Measurements from ENCODE around the gene DLGAP4. TPM values are rescaled to one million over a fixed set of nuclear protein-coding genes. Genes with fewer than 3 reads are reported as not detected.

Gene DLGAP4
- total RNA-seq, 1 experiment from 2014 or later: 40.3 TPM

DNA sequence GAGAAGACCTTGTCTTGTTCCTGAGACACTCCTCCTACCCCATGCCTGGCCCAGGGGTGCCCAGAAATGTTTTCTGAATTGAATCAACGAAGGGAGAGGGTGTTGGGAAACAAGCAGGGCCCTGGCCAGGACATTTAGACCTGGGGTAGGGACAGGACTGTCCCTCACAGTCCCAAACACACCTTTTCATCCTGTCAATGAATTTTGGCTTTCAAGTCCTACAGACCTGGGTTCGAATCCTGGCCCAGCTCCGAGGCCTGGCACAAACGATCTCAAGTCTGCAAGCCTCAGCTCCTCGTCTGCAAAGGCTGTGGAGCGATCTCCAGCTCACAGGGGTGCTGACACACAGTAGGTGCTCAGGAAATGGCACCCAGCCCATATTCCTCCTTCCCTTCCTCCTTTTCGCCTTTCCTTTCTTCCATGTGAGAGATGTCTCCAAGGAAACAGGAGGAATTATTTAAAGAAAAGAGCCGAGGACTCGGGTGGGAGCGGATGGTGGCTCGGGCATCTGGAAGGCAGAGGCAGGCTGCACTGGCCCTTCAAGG is 7.3 kb upstream of the DLGAP4 start (continued):
- no peak for TF ChIP-seq EZH2phosphoT487 (IDR thresholded peaks at IDR 0.05; ENCODE audit: borderline replicate concordance)

DNA sequence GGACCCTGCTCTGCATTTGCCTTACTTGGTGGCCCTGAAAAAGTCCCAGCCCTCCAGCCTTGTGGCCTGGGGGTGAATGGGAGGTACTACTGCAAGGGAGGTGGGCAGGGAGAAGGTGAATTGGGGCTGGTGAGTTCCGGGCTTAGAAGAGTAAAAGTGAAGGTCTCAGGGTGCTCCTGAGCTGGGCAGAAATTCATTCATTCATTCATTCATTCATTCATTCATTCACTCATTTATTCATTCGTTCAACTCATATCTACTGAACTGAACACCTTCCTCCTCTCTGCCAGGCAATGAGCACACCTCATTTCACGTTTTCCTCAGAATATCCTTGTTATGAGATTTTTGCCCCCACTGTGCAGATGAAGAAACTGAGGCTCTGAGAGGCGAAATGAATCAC is 6.7 kb upstream of the DLGAP4 start:
- CTCF ChIA-PET: no interaction called here

DNA sequence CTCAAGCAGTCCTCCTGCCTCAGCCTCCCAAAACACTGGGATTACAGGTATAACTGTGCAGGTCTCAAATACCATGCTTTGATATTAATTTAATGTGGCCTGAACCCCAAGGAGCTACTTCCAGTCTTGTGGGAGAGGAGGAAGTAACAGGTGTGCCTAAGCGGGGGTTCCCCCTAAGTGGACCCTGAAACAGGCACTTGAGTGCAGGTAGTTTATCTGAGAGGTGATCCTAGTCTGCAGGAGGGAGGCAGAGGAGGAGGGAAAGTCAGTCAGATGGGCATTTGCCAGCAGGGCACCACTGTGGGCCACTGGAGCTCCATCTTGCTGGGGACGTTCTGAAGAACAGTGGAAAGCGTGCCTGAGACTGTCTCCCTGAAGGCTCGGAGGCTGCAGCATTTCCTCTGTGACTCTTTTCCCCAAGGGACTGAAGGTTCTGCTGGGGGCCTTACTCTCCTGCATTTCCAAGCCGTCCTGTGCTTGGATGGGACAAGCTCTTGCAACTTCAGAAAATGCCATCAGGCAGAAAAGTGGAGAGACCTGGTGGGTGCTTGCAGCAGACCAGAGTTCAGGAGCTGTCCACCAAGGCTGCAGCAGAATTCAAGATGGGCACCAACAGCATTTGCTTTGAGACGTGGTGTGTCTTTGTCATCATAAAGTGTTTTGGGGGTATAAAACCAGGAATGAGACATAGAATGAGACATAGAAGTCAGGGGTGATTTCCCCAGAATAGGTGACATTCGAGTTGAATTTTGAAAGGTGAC is 4.6 kb upstream of the DLGAP4 start:
- Histone ChIP-seq H3K4me3 (replicated peaks in 1 of 2; ENCODE audit: low read depth in 1 of 2, low read length in 2 of 2) (no peak overlapping the region), H2AFZ (ENCODE audit: low read depth, low read length, poor library complexity, severe bottlenecking) (no peak overlapping the region), H3K9ac (ENCODE audit: low read length) (no peak overlapping the region), H3K27me3 (ENCODE audit: insufficient read depth, low read length) (peaks cover 45% of the 10 kb centered on the region), H3K36me3 (ENCODE audit: control insufficient read depth in 1 of 2, insufficient read depth in 2 of 2, low read length in 2 of 2) (no peaks in the 10 kb centered on the region), H3K27ac (ENCODE audit: low read depth, low read length) (no peak overlapping the region), H3K4me1 (ENCODE audit: control insufficient read depth in 1 of 2, insufficient read depth in 2 of 2, low read length in 2 of 2) (no peaks in the 10 kb centered on the region), H3K4me2 (ENCODE audit: low read length) (no peak overlapping the region), H4K20me1 (ENCODE audit: insufficient read depth) (no peaks in the 10 kb centered on the region), H3K9me3 (ENCODE audit: control insufficient read depth in 1 of 2, insufficient read depth in 1 of 2, low read depth in 1 of 2, low read length in 2 of 2) (no peaks in the 10 kb centered on the region), H3K9me2 (ENCODE audit: insufficient read depth) (no peaks in the 10 kb centered on the region), H3K79me2 (ENCODE audit: insufficient read depth, low read length) (no peaks in the 10 kb centered on the region)
- intact Hi-C loops (cut with micrococcal nuclease): no loop called here
- no TSS peak for BruUV-seq (replicated peaks)
- DNase-seq (ENCODE audit: low read depth, low spot score): no peak
- TF ChIP-seq EGR1 (IDR thresholded peaks at IDR 0.05; ENCODE audit: low read depth) (no peak), SP1 (IDR thresholded peaks at IDR 0.05; ENCODE audit: low read depth) (no peak), EZH2phosphoT487 (IDR thresholded peaks at IDR 0.05; ENCODE audit: borderline replicate concordance) (no peak), ZNF274 (IDR thresholded peaks at IDR 0.05; ENCODE audit: low read depth, low read length) (no peak), FOSL1 (IDR thresholded peaks at IDR 0.05; ENCODE audit: low read depth) (no peak), SRF (IDR thresholded peaks at IDR 0.05; ENCODE audit: low read depth) (no peak), YY1 (IDR thresholded peaks at IDR 0.05; ENCODE audit: extremely low read depth, insufficient replicate concordance, low read depth, low read length) (no peak), POLR2A (IDR thresholded peaks at IDR 0.05; ENCODE audit: borderline replicate concordance, extremely low read depth, insufficient read depth, insufficient read length) (no peak), POLR2AphosphoS5 (IDR thresholded peaks at IDR 0.05; ENCODE audit: low read depth, low read length) (no peak)
- TF ChIP-seq, protein P1, sequence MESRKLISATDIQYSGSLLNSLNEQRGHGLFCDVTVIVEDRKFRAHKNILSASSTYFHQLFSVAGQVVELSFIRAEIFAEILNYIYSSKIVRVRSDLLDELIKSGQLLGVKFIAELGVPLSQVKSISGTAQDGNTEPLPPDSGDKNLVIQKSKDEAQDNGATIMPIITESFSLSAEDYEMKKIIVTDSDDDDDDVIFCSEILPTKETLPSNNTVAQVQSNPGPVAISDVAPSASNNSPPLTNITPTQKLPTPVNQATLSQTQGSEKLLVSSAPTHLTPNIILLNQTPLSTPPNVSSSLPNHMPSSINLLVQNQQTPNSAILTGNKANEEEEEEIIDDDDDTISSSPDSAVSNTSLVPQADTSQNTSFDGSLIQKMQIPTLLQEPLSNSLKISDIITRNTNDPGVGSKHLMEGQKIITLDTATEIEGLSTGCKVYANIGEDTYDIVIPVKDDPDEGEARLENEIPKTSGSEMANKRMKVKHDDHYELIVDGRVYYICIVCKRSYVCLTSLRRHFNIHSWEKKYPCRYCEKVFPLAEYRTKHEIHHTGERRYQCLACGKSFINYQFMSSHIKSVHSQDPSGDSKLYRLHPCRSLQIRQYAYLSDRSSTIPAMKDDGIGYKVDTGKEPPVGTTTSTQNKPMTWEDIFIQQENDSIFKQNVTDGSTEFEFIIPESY (IDR thresholded peaks at IDR 0.05; ENCODE audit: extremely low read depth, insufficient replicate concordance, low read length): no peak
- ChIA-PET POLR2A (interaction anchor here (0.6 kb wide), 1 partner anchor 627 kb away, joined by 3 read pairs; no protein-coding TSS in a partner anchor), RAD21 (ENCODE audit: low non-redundant PET in 1 of 2, low total read pairs in 2 of 2, uncharacterized antibody in 2 of 2, unreplicated experiment in 2 of 2) (no interaction called here), CTCF (no interaction called here)
- no peak for ATAC-seq

More for the DNA sequence above, 6.7 kb upstream of the DLGAP4 start:
- Histone ChIP-seq H3K36me3 (ENCODE audit: control insufficient read depth in 1 of 2, insufficient read depth in 2 of 2, low read length in 2 of 2) (no peaks in the 10 kb centered on the region), H3K4me1 (ENCODE audit: control insufficient read depth in 1 of 2, insufficient read depth in 2 of 2, low read length in 2 of 2) (no peaks in the 10 kb centered on the region), H3K27me3 (ENCODE audit: insufficient read depth, low read length) (peaks cover 47% of the 10 kb centered on the region), H3K27ac (ENCODE audit: low read depth, low read length) (no peak overlapping the region), H3K79me2 (ENCODE audit: insufficient read depth, low read length) (no peaks in the 10 kb centered on the region), H3K9me3 (ENCODE audit: control insufficient read depth in 1 of 2, insufficient read depth in 1 of 2, low read depth in 1 of 2, low read length in 2 of 2) (no peaks in the 10 kb centered on the region), H4K20me1 (ENCODE audit: insufficient read depth) (no peaks in the 10 kb centered on the region), H3K4me2 (ENCODE audit: low read length) (no peak overlapping the region), H3K4me3 (replicated peaks in 1 of 2; ENCODE audit: low read depth in 1 of 2, low read length in 2 of 2) (no peak overlapping the region), H2AFZ (ENCODE audit: low read depth, low read length, poor library complexity, severe bottlenecking) (no peak overlapping the region), H3K9ac (ENCODE audit: low read length) (no peak overlapping the region), H3K9me2 (ENCODE audit: insufficient read depth) (no peaks in the 10 kb centered on the region)
- RAD21 ChIA-PET (ENCODE audit: low non-redundant PET in 1 of 2, low total read pairs in 2 of 2, uncharacterized antibody in 2 of 2, unreplicated experiment in 2 of 2): no interaction called here
- POLR2A ChIA-PET: no interaction called here
- TF ChIP-seq SIN3A (IDR thresholded peaks at IDR 0.05; ENCODE audit: low read depth): no peak
- no peak for TF ChIP-seq TCF7L2 (IDR thresholded peaks at IDR 0.05; ENCODE audit: borderline replicate concordance, extremely low read depth, insufficient read depth, insufficient read length)
- no peak for TF ChIP-seq YY1 (IDR thresholded peaks at IDR 0.05; ENCODE audit: extremely low read depth, insufficient replicate concordance, low read depth, low read length)
- no peak for TF ChIP-seq CBX3 (IDR thresholded peaks at IDR 0.05; ENCODE audit: low read depth)
- TF ChIP-seq EZH2 (IDR thresholded peaks at IDR 0.05): no peak
- no peak for TF ChIP-seq ZNF274 (IDR thresholded peaks at IDR 0.05; ENCODE audit: low read depth, low read length)
- DNase-seq (ENCODE audit: low read depth, low spot score) (no peak), ATAC-seq (no peak)
- intact Hi-C loops (cut with micrococcal nuclease): no loop called here
- no TSS peak for BruUV-seq (replicated peaks)
